CD4-positive, alpha-beta T cell treated with Interferon alpha-2 for 1 hour (primary cell): ENCODE results near the gene MAGOH.
"Not testable (repeated sequence)": the region's sequence is repeated elsewhere in the genome, so short reads cannot be mapped to it uniquely, and the experiment has no call there.

Source experiments
- DNase-seq, 2 donors: peaks; one replicate each; pipeline ENCODE4 v3.0.0-alpha.2; 2020 to 2022

The MAGOH gene

DNA sequence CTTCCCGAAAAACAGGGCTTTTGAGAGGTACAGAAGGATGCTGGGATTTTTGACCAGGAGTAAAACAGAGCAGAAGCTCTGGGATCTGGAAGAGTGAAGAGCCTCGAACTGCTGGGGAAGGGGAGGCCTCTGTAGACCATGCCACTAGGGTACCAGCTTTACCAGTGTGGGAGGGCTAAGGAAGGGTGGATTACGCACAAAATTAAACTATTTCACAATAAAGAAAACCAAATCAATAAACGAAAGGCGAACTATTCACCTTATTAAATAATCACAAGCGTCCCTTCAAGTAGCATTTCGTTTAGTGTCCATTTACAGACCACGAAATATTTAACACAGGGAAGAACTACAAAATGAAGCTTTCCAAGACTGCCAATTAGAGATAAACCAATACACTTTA lies 18.6 kb downstream of the MAGOH start:
- DNase-seq = no peak

DNA sequence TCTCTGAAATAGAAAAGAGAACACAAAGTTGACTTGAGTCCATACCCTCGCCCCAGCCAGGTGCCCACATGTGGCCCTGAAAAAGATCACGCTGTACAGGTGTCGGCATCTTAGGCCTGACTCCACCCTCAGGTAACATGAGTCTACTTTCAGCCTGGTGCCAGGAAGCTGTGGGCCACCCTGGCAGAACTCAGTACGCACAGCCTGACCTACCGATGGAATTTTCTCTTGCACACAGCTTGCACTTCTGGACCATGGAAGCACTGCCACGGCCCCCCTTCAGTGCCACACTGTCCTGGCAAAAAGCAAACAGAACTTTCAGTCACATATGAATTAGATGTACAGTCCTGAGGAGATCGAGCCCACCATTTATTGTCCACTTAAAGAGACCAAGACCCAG lies 20.1 kb downstream of the MAGOH start:
- no peak for DNase-seq

DNA sequence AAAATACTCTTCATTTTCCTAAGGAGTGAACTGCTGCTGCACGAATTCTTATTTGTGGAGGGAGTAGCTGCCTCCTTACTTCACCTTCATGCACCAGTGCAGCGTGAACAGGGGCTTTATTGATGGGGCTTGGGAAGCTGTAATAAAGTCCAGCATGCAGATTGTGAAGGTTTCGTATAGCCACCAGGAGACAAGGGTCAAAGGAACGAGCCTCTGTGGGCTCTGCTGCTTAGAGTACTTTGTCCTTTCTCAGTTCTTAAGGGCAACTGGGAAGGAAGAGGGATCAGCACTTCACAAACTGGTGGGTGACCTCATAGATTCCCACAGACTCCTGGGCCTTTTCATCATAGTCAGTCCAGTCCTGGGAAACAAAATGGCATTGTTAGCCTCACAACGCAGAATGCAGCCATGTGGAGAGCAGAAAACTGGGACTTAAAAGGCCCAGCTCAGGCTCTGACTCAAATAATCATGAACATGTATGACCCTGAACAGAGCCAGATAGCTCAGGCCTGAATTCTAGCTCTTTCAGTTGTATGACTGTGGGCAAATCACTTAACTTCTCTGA lies 23.9 kb downstream of the MAGOH start:
- no peak for DNase-seq

DNA sequence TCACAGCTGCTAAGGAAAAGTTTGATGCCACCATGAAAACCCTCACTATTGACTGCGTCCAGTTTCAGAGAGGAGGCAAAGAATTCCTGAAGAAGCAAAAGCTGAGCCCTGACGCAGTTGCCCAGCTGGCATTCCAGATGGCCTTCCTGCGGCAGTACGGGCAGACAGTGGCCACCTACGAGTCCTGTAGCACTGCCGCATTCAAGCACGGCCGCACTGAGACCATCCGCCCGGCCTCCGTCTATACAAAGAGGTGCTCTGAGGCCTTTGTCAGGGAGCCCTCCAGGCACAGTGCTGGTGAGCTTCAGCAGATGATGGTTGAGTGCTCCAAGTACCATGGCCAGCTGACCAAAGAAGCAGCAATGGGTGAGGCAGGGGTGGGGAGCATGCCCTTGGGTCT lies 27.4 kb downstream of the MAGOH start:
- no peak for DNase-seq

DNA sequence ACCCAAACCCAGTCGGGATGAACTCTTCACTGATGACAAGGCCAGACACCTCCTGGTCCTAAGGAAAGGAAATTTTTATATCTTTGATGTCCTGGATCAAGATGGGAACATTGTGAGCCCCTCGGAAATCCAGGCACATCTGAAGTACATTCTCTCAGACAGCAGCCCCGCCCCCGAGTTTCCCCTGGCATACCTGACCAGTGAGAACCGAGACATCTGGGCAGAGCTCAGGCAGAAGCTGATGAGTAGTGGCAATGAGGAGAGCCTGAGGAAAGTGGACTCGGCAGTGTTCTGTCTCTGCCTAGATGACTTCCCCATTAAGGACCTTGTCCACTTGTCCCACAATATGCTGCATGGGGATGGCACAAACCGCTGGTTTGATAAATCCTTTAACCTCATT lies 28.0 kb downstream of the MAGOH start:
- no peak for DNase-seq

DNA sequence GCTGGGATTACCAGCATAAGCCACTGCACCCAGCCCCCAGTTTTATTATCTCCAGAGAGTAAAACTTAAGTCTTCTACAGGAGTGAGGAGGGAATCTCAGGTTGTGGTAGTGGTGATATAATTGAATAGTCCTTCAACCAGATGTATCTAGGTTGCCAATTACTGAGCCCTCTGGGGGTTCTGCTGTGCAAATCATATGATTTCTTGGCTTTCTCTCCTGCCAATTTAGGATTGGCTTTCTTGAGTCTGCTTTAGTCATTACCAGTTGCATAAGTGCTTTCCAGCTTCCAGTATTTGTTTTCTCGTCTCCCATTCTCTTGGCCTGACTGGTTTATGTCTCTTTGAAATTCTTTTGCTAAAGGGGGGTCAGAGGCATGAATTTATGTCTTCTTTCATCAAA lies 30.6 kb downstream of the MAGOH start:
- no peak for DNase-seq

DNA sequence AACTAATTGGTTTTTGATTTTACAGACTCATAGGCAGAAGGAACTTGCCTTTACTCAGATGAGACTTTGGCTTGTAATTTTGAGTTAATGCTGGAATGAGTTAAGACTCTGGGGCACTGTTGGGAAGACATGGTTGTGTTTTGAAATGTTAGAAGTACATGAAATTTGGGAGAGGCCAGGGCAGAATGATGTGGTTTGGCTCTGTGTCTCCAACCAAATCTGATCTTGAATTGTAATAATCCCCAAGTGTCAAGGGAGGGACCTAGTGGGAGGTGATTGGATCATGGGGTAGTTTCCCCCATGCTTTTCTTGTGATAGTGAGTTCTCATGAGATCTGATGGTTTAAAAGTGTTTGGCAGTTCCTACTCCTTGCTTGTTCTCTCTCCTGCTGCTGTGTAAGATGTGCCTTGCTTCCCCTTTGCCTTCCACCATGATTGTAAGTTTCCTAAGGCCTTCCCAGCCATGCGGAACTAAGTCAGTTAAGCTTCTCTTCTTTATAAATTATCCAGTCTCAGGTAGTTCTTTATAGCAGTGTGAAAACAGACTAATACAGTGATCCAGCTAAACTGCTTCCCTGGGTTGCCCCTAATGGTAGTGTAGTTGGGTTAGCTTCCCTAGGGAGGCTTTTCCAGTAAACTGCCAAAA lies 31.5 kb downstream of the MAGOH start:
- no peak for DNase-seq

DNA sequence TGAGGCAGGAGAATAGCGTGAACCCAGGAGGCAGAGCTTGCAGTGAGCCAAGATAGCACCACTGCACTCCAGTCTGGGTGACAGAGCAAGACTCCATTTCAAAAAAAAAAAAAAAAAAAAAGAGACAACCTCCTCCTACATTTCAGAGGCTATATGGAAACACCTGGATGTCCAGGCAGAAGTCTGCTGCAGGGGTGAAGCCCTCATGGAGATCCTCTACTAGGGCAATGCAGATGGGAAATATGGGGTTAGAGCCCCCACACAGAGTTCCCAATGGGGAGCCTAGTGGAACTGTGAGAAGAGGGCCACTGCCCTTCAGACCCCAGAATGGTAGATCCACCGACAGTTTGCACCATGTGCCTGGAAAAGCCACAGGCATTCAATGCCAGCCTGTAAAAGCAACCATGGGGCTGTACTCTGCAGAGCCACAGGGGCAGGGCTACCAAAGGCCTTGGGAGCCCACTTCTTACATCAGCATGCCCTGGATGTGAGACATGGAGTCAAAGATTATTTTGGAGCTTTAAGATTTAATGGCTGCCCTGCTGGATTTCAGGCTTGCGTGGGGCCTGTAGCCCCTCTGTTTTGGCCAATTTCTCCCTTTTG lies 32.1 kb downstream of the MAGOH start:
- DNase-seq = not testable (repeated sequence)

DNA sequence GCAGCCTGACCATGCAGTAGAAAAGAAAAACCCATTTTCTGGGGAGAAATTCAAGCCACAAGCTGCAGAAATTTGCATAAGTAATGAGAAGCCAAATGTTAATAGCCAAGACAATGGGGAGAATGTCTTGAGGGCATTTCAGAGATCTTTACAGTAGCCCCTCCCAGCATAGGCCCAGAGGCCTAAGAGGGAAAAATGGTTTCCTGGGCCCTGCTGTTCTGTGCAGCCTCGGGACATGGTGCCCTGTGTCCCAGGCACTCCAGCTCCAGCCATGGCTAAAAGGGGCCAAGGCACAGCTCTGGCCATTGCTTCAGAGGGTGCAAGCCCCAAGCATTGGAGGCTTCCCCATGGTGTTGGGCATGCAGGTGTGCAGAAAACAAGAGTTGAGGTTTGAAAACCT lies 32.8 kb downstream of the MAGOH start:
- DNase-seq = not testable (repeated sequence)

DNA sequence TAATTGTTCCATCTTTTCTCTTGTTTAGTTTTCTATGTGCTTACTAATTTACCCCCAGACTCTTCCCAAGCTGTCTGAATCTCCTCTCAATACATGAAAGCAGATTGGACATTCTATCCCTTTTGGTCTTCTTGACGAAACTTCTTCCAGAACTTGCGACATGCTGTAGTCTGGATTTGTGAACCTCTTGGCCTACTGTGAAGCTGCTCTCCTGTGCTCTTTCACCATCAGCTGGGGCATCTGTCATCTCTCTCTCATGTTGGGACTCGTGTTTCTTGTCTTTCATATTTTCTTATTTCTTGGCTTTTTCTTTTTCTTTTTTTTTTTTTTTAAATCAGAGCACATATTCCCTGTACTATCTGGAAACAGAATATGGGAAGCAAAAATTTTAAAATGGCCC lies 34.9 kb downstream of the MAGOH start:
- no peak for DNase-seq

DNA sequence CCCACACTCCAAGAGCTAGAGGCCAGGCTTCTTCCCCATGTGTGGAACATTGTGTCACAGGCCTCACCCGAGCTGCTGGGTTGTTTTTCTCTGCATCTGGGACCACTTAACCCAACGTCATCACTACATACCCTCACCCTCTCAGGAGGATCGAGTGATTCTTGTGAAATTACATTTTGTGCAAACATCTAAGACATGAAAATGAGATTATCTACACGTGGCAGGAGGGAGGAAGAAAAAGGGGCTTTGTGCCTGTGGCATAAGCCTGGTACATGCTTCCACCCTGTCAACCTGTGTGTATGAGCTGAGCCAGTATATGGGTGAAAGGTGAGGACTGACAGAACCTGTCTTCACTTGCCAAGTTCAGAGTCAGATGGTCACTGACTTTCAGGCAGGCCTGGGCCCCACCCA lies 40.1 kb downstream of the MAGOH start:
- DNase-seq = no peak

DNA sequence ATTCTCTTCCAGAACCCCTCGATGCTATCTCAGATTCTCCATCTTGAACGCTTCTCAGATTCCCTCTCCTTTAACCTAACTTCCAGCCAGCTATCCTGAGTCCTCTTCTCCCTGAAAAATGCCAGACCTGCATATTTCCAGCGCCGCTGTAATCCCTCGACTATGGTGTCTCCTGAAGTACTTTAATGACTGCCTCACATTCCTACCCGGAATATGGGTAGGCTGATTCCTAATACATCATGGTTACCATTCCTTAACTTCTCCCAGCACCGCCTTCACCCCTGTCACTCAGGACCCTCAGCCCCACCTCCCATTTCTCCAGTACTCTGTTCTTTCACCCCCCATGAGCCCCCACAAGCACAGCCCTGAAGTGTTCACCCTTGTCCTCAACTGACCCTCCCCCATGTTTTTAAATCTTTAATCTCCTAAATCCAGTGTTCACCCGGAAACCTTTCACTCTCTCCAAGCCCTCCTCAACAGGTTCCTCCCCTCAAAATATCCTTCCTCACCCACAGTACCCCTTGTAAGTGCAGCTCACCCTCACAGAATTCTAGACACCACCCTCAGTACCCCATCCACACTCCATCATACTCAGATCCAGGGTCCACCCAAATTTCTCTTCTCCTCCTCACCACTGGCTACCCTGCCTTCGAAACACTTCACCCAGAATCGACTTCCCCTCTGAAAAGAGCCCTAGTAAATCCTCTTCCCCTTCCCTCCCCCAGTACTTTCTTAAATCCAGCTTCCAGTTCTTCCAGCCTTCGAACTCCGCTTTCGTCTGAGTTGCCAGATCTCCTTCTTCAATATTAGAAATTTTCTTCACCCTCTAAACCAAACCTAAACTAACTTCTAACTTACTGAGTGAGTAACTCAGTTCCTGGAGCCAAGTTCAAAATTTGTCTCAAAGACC lies 40.8 kb downstream of the MAGOH start:
- DNase-seq = no peak

DNA sequence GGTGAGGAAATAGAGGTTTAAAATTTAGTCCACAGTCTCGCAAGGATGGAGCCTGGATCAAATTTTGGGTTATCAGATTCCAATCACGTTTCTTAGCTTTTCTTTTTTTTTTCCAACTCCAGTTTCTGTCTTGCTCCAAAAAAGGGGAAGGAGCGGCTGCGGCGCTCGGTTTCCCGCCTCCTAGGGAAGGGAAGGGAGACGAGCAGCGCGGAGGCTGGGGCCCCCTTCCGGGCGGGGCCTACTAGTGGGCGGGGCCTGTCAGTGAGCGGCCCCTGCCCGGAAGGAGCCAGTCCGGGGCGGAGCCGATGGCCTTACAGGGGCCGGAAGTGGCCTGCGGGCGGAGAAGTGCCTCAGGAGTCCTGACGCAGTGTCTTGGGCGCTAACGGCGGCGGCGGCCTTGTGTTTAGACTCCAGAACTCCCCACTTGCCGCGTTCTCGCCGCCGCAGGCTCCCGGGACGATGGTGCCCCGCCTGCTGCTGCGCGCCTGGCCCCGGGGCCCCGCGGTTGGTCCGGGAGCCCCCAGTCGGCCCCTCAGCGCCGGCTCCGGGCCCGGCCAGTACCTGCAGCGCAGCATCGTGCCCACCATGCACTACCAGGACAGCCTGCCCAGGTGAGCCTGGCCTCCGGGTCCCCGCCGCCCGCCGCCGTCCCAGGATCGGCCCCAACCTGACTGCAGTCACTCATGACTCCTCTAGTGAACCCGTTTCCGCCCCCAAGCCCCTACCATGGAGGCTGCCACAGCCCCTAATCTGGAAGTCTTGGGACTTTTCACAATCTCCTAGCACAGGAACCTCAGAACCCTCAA lies 41.6 kb downstream of the MAGOH start, which contains the start of gene CPT2:
Gene CPT2, plus strand, starts transcription at position 340 of the 806 bp plus-strand sequence. Its CDS starts 120 bp downstream, at position 460.
- peak; percentile 92 for DNase-seq

DNA sequence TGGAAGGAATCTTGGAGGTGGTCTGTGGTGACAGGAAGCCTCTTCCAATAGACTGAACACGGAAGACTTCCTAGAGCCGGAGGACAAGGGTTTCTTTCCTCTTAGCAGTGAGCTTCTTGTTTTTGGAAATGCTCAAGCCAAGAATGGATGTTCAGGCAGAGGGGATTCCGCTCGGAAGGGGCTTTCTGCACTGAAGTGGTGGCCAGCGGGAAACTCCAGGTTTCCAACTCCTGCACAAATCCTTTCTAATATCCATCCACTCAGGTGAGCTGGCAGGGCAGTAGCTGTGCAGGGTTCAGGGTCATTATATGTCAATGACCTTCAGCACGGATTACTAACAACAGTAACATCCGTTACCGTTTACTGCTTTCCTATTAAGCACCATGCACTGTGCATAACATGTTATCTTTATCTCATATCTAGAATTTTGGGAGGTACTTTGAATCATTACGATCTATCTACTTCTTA lies 42.3 kb downstream of the MAGOH start:
- no peak for DNase-seq

DNA sequence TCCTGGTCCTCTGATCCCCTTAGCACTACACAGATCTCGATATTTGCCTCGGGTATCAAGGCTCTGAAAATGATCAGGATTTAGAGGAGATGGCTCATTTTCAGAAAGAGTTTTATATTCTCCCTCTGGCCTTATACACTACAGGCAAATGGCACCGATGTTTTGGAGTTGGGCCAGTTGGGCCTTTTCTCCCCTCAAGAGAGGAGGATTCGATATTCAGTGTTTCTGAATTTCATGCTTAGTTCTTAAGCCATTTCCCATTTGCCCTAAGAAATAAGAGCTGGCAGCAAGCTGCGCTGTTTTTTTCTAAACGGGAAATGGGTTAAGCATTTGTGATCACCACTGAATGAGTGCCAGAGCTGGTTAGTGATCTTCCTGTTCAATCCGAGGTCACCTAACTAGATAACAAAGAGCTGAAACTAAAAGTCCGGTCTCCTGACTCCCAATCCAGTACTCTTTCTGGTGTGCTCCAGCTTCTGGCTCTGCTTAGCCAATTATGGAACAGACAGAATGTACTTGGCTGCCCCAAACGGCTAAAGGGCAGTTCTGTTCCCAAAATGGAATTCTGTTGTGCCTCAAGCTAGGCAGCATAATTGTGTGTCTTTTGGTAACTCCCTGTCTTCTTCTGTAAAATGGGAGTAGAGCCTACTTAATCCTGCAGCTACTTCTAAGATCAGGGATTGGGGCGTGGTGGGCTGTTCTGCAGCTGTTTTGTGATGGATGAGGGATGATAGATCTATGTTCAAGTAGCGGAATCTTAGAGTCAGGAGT lies 42.9 kb downstream of the MAGOH start:
- no peak for DNase-seq

DNA sequence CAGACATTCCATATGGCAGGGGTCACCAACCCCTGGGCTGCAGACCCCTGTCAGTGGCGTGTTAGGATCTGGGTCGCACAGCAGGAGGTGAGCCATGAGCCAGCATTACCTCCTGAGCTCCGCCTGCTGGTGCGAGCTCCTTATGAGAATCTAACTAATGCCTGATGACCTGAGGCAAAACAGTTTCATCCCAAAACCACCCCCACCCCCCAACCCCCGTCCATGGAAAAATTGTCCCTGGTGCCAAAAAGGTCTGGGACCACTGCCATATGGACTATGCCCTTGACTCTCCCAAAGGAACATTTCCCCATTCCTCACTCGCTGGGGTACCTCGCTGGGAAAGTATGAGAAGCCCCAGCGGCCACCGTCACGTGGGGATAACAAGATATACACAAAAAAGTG lies 48.1 kb downstream of the MAGOH start:
- no peak for DNase-seq

DNA sequence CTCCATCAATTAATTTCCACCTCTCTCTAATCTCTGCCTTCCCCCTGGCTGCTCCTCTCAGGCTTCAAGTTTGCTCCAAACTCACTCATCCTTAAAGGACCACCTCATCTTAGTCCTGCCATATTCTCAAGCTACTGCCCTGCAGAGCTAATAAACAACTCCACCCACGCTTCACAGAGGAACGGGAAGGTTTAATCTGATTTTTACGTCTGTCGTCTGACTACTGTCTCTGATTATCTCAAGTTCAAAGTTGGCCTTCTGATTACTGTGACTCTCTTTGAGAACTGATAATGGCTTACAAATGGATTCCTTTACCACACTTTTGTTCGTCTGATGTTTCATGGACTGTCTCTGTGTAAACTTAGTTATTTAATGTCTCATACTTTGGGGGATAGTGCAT lies 49.3 kb downstream of the MAGOH start:
- no peak for DNase-seq

DNA sequence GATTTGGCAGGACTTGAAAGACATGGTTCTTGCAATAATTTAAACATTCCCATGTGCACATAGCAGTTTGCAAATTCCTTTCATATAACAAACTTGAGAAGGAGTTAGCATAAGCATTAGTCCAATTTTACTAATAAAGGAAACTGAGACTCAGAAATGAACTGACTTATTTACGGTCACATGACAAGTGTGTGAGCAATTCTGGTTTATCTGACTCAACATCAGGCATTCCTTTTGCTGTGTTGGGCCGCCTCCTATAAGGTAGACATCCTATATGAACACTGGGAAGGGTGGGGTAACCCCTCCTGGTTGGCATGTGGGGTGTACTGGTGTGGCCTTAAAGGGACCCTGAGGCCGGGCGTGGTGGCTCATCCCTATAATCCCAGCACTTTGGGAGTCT lies 50.2 kb downstream of the MAGOH start:
- no peak for DNase-seq

DNA sequence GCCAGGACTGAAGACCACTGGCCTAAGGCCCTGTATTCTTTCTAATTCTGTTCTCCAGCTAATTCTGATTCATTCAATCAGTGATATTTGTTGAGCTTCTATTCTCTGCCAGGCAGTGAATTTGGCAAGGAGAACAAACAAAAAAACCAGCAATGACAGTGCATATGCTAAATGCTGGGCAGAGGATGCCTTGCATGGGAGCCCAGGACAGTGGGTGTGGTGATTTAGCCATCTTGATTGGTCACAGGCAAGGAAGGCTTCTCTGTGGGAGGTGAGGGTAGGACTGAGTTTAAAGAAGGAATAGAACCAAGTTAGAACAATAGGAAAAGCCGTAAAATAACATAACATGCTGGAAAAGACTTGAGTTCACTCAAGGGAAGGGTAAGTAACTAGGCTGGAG lies 50.9 kb downstream of the MAGOH start:
- no peak for DNase-seq

DNA sequence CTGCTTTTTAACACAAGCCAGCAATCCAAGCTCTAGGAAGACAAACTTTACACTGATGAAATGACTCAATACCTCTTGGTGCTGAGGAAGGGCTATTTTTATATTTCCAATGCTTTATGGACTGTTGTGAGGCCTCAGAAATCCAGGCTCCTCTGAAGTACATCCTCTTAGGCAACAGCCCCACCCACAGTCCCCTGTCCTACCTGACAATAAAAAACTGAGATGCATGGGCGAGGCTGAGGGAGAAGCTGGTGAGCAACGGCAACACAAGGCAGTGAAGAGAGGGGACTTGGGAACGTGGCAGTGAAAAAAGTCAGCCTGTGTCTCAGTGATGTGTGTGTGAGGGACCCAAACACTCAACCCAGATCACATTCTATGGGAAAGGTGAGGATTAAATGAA lies 51.8 kb downstream of the MAGOH start:
- DNase-seq = no peak

DNA sequence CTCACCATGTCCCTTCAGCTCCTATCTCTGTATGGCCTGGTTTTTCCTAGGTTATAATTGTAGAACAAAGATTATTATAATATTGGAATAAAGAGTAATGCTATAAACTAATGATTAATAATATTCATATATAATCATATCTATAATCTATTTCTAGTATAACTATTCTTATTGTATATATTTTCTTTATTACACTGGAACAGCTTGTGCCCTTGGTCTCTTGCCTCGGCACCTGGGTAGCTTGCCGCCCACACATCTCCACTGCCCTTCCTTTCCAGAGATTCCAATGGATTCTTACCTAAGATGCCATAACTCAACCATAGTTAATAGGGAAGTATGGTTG lies 52.4 kb downstream of the MAGOH start:
- DNase-seq = not testable (repeated sequence)
